WTC11 (cell line): ENCODE data around the gene EIF3I. TPM values are rescaled to one million over a fixed set of nuclear protein-coding genes. Genes with fewer than 3 reads are reported as not detected.
A peak's percentile ranks its signal among the peaks of the same experiment; 100 is the strongest.

Source experiments
- ATAC-seq: fragments of 200-7000 bp; cut with Tn5 transposase; 2 replicates; pipeline ENCODE4 v1.10.0; 2021; ENCODE audit warnings: mild to moderate bottlenecking, moderate library complexity
- CTCF ChIA-PET: fragments of 300-600 bp; sonication (Branson Sonifier 250); formaldehyde crosslinking; loops from one replicate; lab custom pipeline; 2021; ENCODE audit warnings: antibody characterized with exemption; lab: Charles Lee
- POLR2A ChIA-PET: fragments of 350-600 bp; sonication (Branson Sonifier 250); formaldehyde crosslinking; loops from one replicate; lab custom pipeline; 2021; ENCODE audit warnings: antibody characterized with exemption; lab: Charles Lee
- DNase-seq: peaks from one replicate; pipeline ENCODE4 v3.0.0; 2021; ENCODE audit warnings: low spot score
- H3K27ac Mint-ChIP-seq: 2 replicates; pipeline ENCODE4 v1.8.0; 2021; ENCODE audit warnings: mixed read lengths
- H3K27me3 Mint-ChIP-seq: 2 replicates; pipeline ENCODE4 v1.8.0; 2021; ENCODE audit warnings: low read depth, mild to moderate bottlenecking, moderate library complexity, mixed read lengths
- H3K36me3 Mint-ChIP-seq: 2 replicates; pipeline ENCODE4 v1.8.0; 2021; ENCODE audit warnings: mixed read lengths
- H3K4me1 Mint-ChIP-seq: 2 replicates; pipeline ENCODE4 v1.8.0; 2022; ENCODE audit warnings: mixed read lengths
- H3K4me3 Mint-ChIP-seq: 2 replicates; pipeline ENCODE4 v1.8.0; 2021; ENCODE audit warnings: mild to moderate bottlenecking, moderate library complexity, mixed read lengths
- H3K9me3 Mint-ChIP-seq: 2 replicates; pipeline ENCODE4 v1.8.0; 2021; ENCODE audit warnings: mixed read lengths
- ATF6 ChIP-seq: sonication (generic); formaldehyde crosslinking; IDR thresholded peaks from 2 replicates; pipeline ENCODE4 v1.8.1; 2023; ENCODE audit warnings: mild to moderate bottlenecking, missing genetic modification reagents
- E2F4 ChIP-seq: sonication (generic); formaldehyde crosslinking; IDR thresholded peaks from 2 replicates; pipeline ENCODE4 v1.8.1; 2022; ENCODE audit warnings: low read depth, mild to moderate bottlenecking, moderate library complexity, missing genetic modification reagents, borderline replicate concordance
- EMX1 ChIP-seq: fragments of 250-450 bp; sonication (Bioruptor Pico); IDR thresholded peaks from 2 replicates; pipeline ENCODE4 v1.8.0; 2021; ENCODE audit warnings: mild to moderate bottlenecking
- ESRRA ChIP-seq: sonication (generic); formaldehyde crosslinking; IDR thresholded peaks from 2 replicates; pipeline ENCODE4 v1.8.1; 2022; ENCODE audit warnings: mild to moderate bottlenecking, missing genetic modification reagents, borderline replicate concordance
- HMGXB4 ChIP-seq: sonication (generic); formaldehyde crosslinking; IDR thresholded peaks from 2 replicates; pipeline ENCODE4 v1.8.1; 2023; ENCODE audit warnings: mild to moderate bottlenecking, moderate library complexity, missing genetic modification reagents
- IRF2 ChIP-seq: sonication (generic); formaldehyde crosslinking; IDR thresholded peaks from 2 replicates; pipeline ENCODE4 v1.8.0; 2022; ENCODE audit warnings: low read depth, missing genetic modification reagents, borderline replicate concordance
- JAZF1 ChIP-seq: fragments of 250-450 bp; sonication (Bioruptor Pico); IDR thresholded peaks from 2 replicates; pipeline ENCODE4 v1.9.0; 2021; ENCODE audit warnings: moderate library complexity, mild to moderate bottlenecking, inconsistent platforms
- JUN ChIP-seq: sonication (generic); formaldehyde crosslinking; IDR thresholded peaks from 2 replicates; pipeline ENCODE4 v1.8.0; 2023; ENCODE audit warnings: mild to moderate bottlenecking, missing genetic modification reagents
- NFATC4 ChIP-seq: fragments of 250-450 bp; sonication (Bioruptor Pico); IDR thresholded peaks from 2 replicates; pipeline ENCODE4 v1.9.0; 2021; ENCODE audit warnings: mild to moderate bottlenecking
- NFYB ChIP-seq: sonication (generic); formaldehyde crosslinking; conservative IDR thresholded peaks from 2 replicates; pipeline ENCODE4 v1.8.0; 2022; ENCODE audit warnings: low read depth, missing genetic modification reagents
- PRRX2 ChIP-seq: fragments of 250-450 bp; sonication (Bioruptor Pico); IDR thresholded peaks from 2 replicates; pipeline ENCODE4 v1.8.0; 2021; ENCODE audit warnings: mild to moderate bottlenecking
- ZNF219 ChIP-seq: sonication (generic); formaldehyde crosslinking; IDR thresholded peaks from 2 replicates; pipeline ENCODE4 v1.8.0; 2023; ENCODE audit warnings: missing genetic modification reagents, mild to moderate bottlenecking, borderline replicate concordance
- ZNF232 ChIP-seq: sonication (generic); formaldehyde crosslinking; IDR thresholded peaks from 2 replicates; pipeline ENCODE4 v1.8.0; 2022; ENCODE audit warnings: mild to moderate bottlenecking, missing genetic modification reagents
- ZNF263 ChIP-seq: sonication (generic); formaldehyde crosslinking; IDR thresholded peaks from 2 replicates; pipeline ENCODE4 v1.8.1; 2022; ENCODE audit warnings: low read depth, mild to moderate bottlenecking, moderate library complexity, missing genetic modification reagents
- ZNF416 ChIP-seq: fragments of 250-450 bp; sonication (Bioruptor Pico); IDR thresholded peaks from 2 replicates; pipeline ENCODE4 v1.9.0; 2021; ENCODE audit warnings: mild to moderate bottlenecking, inconsistent platforms
- total RNA-seq: library from RNA; stranded (reverse); gene quantifications from 3 replicates; pipeline ENCODE4 v1.2.3, GENCODE V29; 2021
- TF ChIP-seq, protein P1 (sequence below): sonication (generic); formaldehyde crosslinking; IDR thresholded peaks from 2 replicates; pipeline ENCODE4 v1.8.1; 2023; ENCODE audit warnings: mild to moderate bottlenecking, missing genetic modification reagents, moderate library complexity
- TF ChIP-seq, protein P2 (sequence below): fragments of 250-450 bp; sonication (Bioruptor Pico); IDR thresholded peaks from 2 replicates; pipeline ENCODE4 v1.9.0; 2021; ENCODE audit warnings: mild to moderate bottlenecking, borderline replicate concordance
- TF ChIP-seq, protein P3 (sequence below): sonication (generic); formaldehyde crosslinking; IDR thresholded peaks from 2 replicates; pipeline ENCODE4 v1.8.1; 2022; ENCODE audit warnings: mild to moderate bottlenecking, missing genetic modification reagents, moderate library complexity, borderline replicate concordance

EIF3I gene
- total RNA-seq, 1 experiment from 2014 or later: 237 TPM

DNA sequence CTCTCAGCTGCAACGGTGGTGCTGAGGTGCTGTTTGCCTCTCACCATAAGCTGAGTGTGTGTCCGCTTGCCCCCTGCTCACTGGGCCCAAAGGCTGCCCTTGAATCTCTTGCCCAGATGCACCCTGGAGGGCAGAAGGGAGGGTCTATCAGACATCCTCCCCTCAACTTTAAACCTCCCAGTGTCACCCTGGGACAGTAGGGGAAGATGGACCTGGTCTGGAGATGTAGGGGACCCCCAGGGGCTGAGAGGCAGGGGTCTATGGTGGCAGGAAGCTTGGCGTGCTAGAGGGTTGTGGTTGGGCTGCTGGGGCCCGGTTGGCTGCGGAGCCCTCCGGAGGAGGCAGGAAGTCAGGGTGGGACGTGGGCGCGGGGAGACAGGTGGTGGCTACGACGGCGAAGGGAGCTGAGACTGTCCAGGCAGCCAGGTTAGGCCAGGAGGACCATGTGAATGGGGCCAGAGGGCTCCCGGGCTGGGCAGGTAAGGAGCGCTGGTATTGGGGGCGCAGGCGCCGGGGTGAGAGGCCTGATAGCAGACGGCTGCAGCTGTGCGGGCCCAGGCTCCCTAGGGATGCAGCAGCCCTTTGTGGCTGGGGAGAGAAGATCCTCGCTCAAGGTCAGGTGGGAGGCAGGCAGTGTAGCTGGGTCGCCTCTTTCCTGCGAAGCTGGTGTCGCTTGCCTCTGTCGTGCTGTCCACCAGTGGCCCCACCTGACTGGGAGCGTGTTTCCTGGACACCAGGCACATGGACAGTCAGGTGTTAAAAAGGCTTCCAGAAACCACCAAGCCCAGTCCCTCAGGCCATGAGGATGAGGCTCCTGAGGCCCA lies 28.9 kb downstream of the EIF3I start, which contains the start of gene LCK:
Gene LCK, plus strand, starts transcription at position 373 of the 824 bp plus-strand sequence. CDS start 23,065 bp downstream, outside the sequence.
- Mint-ChIP-seq H3K4me1 (peaks cover 40% of the 10 kb centered on the region), H3K4me3 (peak within 1 kb of the TSS; percentile 24; the same call in 1 of the 2 replicates), H3K27ac (peak within 1 kb of the TSS; percentile 80; the same call in 1 of the 2 replicates), H3K27me3 (peaks cover 4% of the 10 kb centered on the region), H3K9me3 (no peaks in the 10 kb centered on the region), H3K36me3 (no peaks in the 10 kb centered on the region)
- DNase-seq (no peak), ATAC-seq (no peak)
- ChIA-PET CTCF (interaction anchor here (1.6 to 6.1 kb wide), 5 partner anchors 11 to 65 kb away, joined by 4 to 75 read pairs (median 23); partner anchors contain the start of genes EIF3I and TMEM234), POLR2A (interaction anchor here (3.2 kb wide), 1 partner anchor 23 kb away, joined by 16 read pairs; no protein-coding TSS in a partner anchor)
- TF ChIP-seq NFATC4 (CRISPR knock-in tag) (0 out of 2 replicates have a peak, but pooled peaks have one; percentile 8), PRRX2 (no peak), JUN (CRISPR knock-in tag) (no peak), EMX1 (CRISPR knock-in tag) (peak; percentile 50; the same call in 1 of the 2 replicates), IRF2 (CRISPR knock-in tag) (no peak)

- peaks cover 19% of the 10 kb centered on the region for H3K4me1 Mint-ChIP-seq
- H3K4me3 Mint-ChIP-seq: no peak overlapping the region
- H3K27me3 Mint-ChIP-seq: peaks cover 4% of the 10 kb centered on the region
- H3K27ac Mint-ChIP-seq: no peak overlapping the region
- no peaks in the 10 kb centered on the region for H3K36me3 Mint-ChIP-seq
- no peak for DNase-seq
- CTCF ChIA-PET: interaction anchor here (0.9 kb wide), 1 partner anchor 40 kb away, joined by 5 read pairs; no protein-coding TSS in a partner anchor
- no peaks in the 10 kb centered on the region for H3K9me3 Mint-ChIP-seq
- POLR2A ChIA-PET: no interaction called here
- ATAC-seq: no peak
- no peak for TF ChIP-seq ZNF219 (CRISPR knock-in tag)
- TF ChIP-seq, protein P1, sequence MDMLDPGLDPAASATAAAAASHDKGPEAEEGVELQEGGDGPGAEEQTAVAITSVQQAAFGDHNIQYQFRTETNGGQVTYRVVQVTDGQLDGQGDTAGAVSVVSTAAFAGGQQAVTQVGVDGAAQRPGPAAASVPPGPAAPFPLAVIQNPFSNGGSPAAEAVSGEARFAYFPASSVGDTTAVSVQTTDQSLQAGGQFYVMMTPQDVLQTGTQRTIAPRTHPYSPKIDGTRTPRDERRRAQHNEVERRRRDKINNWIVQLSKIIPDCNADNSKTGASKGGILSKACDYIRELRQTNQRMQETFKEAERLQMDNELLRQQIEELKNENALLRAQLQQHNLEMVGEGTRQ (CRISPR knock-in tag): no peak
- no peak for TF ChIP-seq NFYB
- TF ChIP-seq ZNF232 (CRISPR knock-in tag): no peak
- no peak for TF ChIP-seq PRRX2
- TF ChIP-seq JAZF1: no peak
- no peak for TF ChIP-seq ESRRA (CRISPR knock-in tag)
- TF ChIP-seq ZNF263 (CRISPR knock-in tag): no peak
- TF ChIP-seq E2F4 (CRISPR knock-in tag): no peak
- TF ChIP-seq, protein P2, sequence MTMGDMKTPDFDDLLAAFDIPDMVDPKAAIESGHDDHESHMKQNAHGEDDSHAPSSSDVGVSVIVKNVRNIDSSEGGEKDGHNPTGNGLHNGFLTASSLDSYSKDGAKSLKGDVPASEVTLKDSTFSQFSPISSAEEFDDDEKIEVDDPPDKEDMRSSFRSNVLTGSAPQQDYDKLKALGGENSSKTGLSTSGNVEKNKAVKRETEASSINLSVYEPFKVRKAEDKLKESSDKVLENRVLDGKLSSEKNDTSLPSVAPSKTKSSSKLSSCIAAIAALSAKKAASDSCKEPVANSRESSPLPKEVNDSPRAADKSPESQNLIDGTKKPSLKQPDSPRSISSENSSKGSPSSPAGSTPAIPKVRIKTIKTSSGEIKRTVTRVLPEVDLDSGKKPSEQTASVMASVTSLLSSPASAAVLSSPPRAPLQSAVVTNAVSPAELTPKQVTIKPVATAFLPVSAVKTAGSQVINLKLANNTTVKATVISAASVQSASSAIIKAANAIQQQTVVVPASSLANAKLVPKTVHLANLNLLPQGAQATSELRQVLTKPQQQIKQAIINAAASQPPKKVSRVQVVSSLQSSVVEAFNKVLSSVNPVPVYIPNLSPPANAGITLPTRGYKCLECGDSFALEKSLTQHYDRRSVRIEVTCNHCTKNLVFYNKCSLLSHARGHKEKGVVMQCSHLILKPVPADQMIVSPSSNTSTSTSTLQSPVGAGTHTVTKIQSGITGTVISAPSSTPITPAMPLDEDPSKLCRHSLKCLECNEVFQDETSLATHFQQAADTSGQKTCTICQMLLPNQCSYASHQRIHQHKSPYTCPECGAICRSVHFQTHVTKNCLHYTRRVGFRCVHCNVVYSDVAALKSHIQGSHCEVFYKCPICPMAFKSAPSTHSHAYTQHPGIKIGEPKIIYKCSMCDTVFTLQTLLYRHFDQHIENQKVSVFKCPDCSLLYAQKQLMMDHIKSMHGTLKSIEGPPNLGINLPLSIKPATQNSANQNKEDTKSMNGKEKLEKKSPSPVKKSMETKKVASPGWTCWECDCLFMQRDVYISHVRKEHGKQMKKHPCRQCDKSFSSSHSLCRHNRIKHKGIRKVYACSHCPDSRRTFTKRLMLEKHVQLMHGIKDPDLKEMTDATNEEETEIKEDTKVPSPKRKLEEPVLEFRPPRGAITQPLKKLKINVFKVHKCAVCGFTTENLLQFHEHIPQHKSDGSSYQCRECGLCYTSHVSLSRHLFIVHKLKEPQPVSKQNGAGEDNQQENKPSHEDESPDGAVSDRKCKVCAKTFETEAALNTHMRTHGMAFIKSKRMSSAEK: no peak
- TF ChIP-seq ATF6: no peak
- no peak for TF ChIP-seq ZNF416 (CRISPR knock-in tag)
- no peak for TF ChIP-seq HMGXB4 (CRISPR knock-in tag)
- TF ChIP-seq, protein P3, sequence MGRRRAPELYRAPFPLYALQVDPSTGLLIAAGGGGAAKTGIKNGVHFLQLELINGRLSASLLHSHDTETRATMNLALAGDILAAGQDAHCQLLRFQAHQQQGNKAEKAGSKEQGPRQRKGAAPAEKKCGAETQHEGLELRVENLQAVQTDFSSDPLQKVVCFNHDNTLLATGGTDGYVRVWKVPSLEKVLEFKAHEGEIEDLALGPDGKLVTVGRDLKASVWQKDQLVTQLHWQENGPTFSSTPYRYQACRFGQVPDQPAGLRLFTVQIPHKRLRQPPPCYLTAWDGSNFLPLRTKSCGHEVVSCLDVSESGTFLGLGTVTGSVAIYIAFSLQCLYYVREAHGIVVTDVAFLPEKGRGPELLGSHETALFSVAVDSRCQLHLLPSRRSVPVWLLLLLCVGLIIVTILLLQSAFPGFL (CRISPR knock-in tag): no peak
Observed at GRCh38 chr1:32255072-32256071, 33.2 kb downstream of the EIF3I start.
